A549 (cell line): Measurements from ENCODE around the gene SPTSSA.

Experiments used
- EP300 ChIP-seq, 2 experiments: fragments of >200 bp; sonication (Bioruptor Twin); formaldehyde crosslinking; IDR thresholded peaks; 2 replicates in 1 of 2; 3 replicates in 1 of 2; pipeline ENCODE4 v1.6.1; 2016 to 2017
- MAFK ChIP-seq: fragments of 450-650 bp; IDR thresholded peaks from 2 replicates; pipeline ENCODE4 v1.6.1; 2014; ENCODE audit not compliant: partially characterized antibody
- NR3C1 ChIP-seq: fragments of >200 bp; sonication (Bioruptor Twin); formaldehyde crosslinking; IDR thresholded peaks from 3 replicates; pipeline ENCODE4 v1.6.1; 2017
- POLR2A ChIP-seq: IDR thresholded peaks from 2 replicates; pipeline ENCODE4 v1.6.1; 2012; ENCODE audit warnings: mild to moderate bottlenecking, low read length
- TF ChIP-seq, protein P1 (sequence below): IDR thresholded peaks from 2 replicates; pipeline ENCODE4 v1.6.1; 2012; ENCODE audit warnings: low read depth, borderline replicate concordance
- TF ChIP-seq, protein P2 (sequence below): fragments of >200 bp; sonication (Bioruptor Twin); formaldehyde crosslinking; IDR thresholded peaks from 3 replicates; pipeline ENCODE4 v1.5.1; 2016
- TF ChIP-seq, protein P3 (sequence below): fragments of 150-350 bp; IDR thresholded peaks from 2 replicates; pipeline ENCODE4 v1.6.1; 2014; ENCODE audit warnings: low read depth, mild to moderate bottlenecking, low read length

DNA sequence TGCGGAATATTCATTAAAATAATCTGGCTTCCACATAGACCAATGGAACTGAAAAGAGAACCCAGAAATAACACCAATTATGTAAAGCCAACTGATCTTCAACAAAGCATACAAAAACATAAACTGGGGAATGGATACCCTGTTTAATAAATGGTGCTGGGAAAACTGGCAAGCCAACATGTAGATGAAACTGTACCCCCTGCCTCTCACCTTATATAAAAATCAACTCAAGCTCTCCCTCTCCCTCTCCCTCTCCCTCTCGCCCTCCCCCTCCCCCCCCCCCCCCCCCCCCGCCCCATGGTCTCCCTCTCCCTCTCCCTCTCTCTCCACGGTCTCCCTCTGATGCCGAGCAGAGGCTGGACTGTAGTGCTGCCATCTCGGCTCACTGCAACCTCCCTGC is 13.1 kb upstream of the SPTSSA start:
- no peak for TF ChIP-seq NR3C1
- no peak for TF ChIP-seq EP300 (IDR thresholded peaks at IDR 0.05)
- TF ChIP-seq, protein P1, sequence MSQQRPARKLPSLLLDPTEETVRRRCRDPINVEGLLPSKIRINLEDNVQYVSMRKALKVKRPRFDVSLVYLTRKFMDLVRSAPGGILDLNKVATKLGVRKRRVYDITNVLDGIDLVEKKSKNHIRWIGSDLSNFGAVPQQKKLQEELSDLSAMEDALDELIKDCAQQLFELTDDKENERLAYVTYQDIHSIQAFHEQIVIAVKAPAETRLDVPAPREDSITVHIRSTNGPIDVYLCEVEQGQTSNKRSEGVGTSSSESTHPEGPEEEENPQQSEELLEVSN = no peak
- no peak for TF ChIP-seq POLR2A
- TF ChIP-seq, protein P2, sequence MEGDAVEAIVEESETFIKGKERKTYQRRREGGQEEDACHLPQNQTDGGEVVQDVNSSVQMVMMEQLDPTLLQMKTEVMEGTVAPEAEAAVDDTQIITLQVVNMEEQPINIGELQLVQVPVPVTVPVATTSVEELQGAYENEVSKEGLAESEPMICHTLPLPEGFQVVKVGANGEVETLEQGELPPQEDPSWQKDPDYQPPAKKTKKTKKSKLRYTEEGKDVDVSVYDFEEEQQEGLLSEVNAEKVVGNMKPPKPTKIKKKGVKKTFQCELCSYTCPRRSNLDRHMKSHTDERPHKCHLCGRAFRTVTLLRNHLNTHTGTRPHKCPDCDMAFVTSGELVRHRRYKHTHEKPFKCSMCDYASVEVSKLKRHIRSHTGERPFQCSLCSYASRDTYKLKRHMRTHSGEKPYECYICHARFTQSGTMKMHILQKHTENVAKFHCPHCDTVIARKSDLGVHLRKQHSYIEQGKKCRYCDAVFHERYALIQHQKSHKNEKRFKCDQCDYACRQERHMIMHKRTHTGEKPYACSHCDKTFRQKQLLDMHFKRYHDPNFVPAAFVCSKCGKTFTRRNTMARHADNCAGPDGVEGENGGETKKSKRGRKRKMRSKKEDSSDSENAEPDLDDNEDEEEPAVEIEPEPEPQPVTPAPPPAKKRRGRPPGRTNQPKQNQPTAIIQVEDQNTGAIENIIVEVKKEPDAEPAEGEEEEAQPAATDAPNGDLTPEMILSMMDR = no peak
- TF ChIP-seq, protein P3, sequence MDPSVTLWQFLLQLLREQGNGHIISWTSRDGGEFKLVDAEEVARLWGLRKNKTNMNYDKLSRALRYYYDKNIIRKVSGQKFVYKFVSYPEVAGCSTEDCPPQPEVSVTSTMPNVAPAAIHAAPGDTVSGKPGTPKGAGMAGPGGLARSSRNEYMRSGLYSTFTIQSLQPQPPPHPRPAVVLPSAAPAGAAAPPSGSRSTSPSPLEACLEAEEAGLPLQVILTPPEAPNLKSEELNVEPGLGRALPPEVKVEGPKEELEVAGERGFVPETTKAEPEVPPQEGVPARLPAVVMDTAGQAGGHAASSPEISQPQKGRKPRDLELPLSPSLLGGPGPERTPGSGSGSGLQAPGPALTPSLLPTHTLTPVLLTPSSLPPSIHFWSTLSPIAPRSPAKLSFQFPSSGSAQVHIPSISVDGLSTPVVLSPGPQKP = no peak
- no peak for TF ChIP-seq MAFK
